ENCODE data around the gene HCN3. TPM values are rescaled to one million over a fixed set of nuclear protein-coding genes. Genes with fewer than 3 reads are reported as not detected.

HCN3 gene
- total and polyA plus RNA-seq, 2 donors (not counting 1 experiment from before 2014, with no cell fraction given): 6.2 to 9.2 TPM

DNA sequence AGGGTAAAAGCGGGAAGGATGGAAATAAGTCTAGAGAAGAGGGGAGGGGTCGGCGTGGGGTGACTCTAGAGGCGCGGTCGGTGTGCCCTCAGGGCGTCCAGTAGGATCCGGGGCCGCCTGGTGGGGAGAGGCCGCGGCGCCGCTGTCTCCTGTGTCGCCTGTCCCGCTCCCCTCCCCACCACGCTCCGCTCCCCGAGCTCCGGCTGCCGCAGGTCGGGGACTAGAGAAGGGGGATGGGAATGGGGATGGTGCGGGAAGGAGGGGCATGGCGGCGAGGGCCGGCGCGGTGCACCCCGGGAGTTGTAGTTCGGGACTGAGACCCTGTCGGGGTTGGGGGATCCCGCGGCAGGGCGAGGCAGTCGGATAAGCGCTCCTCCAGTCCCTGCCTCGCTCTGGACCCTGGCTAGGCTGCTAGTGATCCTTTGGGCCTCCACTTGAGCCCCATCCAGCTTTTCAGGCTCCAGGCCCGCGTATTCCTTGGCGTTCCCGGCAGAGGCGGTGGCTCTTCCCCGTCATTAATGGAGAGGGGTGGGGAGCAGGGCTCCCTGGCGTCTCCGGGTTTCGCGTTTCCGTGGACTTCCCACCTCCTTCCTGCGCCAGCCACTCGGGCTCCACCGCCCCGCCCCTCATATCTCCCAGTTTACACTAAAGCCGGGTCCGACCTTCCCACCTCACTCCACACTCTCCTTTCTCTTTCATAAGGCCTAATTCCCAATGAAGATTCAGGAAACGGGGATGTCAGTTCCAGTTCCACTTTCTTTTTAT lies 21.8 kb upstream of the HCN3 start, which contains the start of gene ENTREP3:
ENTREP3 (minus strand) TSS at position 241 of the 765 bp plus-strand sequence. CDS start 606 bp downstream, outside the sequence.
- Histone ChIP-seq H3K27me3 (replicated peaks in 1 of 4; ENCODE audit: control extremely low read depth in 1 of 4, control insufficient read depth in 3 of 4, insufficient read depth in 4 of 4, low read length in 3 of 4) (no peaks in the 10 kb centered on the region), H2AFZ (ENCODE audit: insufficient read depth, low read depth, low read length, poor library complexity, severe bottlenecking) (peak within 1 kb of the TSS; percentile 93), H3K36me3 (replicated peaks in 1 of 2; ENCODE audit: control extremely low read depth in 1 of 2, control insufficient read depth in 1 of 2, extremely low read depth in 1 of 2, insufficient read depth in 2 of 2, low read length in 1 of 2) (peaks cover 0 to 26% of the 10 kb centered on the region in 2 experiments), H3K27ac (ENCODE audit: low read length in 2 of 2) (peak within 1 kb of the TSS; percentile 1 to 32), H3K79me2 (ENCODE audit: control insufficient read depth, insufficient read depth, low read length) (peaks cover 3% of the 10 kb centered on the region), H3K9me3 (ENCODE audit: control extremely low read depth in 1 of 3, control insufficient read depth in 2 of 3, insufficient read depth in 1 of 3, low read length in 2 of 3) (peaks cover 0 to 3% (median 0%) of the 10 kb centered on the region in 3 donors), H3K4me1 (ENCODE audit: control insufficient read depth in 2 of 2, insufficient read depth in 2 of 2, low read length in 2 of 2) (peaks cover 18 to 29% of the 10 kb centered on the region in 2 donors), H3K4me2 (replicated peaks; ENCODE audit: low read depth, low read length, poor library complexity, severe bottlenecking) (peak within 1 kb of the TSS; percentile 97), H3K9ac (ENCODE audit: low read length) (peak within 1 kb of the TSS; percentile 80), H3K4me3 (ENCODE audit: control extremely low read depth in 1 of 5, extremely low read depth in 1 of 5, insufficient read depth in 1 of 5, low read depth in 2 of 5, low read length in 4 of 5) (peak within 1 kb of the TSS; percentile 25 to 87 (median 79)), H4K20me1 (ENCODE audit: control insufficient read depth, insufficient read depth, low read length, poor library complexity, severe bottlenecking) (peaks cover 3% of the 10 kb centered on the region)
- H3K4me3 Mint-ChIP-seq: peak within 1 kb of the TSS; percentile 90
- 10% methylated on average over 39 of the region's 54 CpGs for WGBS (ENCODE audit: insufficient coverage)
- intact Hi-C loops (cut with micrococcal nuclease): no loop called here
- no peaks in the 10 kb centered on the region for H3K27me3 Mint-ChIP-seq
- H3K27ac Mint-ChIP-seq: peak within 1 kb of the TSS; percentile 81
- POLR2A ChIA-PET: interaction anchor here (1.0 to 1.5 kb wide), 2 partner anchors 11 to 18 kb away, joined by 3 to 12 read pairs; partner anchors contain the start of gene CLK2
- H3K4me1 Mint-ChIP-seq: peaks cover 45% of the 10 kb centered on the region
- TF ChIP-seq EZH2 (IDR thresholded peaks at IDR 0.05; ENCODE audit: borderline replicate concordance, insufficient read depth, low read depth, low read length, poor library complexity, severe bottlenecking): no peak
- TF ChIP-seq, protein P1, sequence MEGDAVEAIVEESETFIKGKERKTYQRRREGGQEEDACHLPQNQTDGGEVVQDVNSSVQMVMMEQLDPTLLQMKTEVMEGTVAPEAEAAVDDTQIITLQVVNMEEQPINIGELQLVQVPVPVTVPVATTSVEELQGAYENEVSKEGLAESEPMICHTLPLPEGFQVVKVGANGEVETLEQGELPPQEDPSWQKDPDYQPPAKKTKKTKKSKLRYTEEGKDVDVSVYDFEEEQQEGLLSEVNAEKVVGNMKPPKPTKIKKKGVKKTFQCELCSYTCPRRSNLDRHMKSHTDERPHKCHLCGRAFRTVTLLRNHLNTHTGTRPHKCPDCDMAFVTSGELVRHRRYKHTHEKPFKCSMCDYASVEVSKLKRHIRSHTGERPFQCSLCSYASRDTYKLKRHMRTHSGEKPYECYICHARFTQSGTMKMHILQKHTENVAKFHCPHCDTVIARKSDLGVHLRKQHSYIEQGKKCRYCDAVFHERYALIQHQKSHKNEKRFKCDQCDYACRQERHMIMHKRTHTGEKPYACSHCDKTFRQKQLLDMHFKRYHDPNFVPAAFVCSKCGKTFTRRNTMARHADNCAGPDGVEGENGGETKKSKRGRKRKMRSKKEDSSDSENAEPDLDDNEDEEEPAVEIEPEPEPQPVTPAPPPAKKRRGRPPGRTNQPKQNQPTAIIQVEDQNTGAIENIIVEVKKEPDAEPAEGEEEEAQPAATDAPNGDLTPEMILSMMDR (IDR thresholded peaks at IDR 0.05): no peak
- peak; percentile 60 for ATAC-seq (ENCODE audit: low read depth)
- CTCF ChIA-PET: interaction anchor here (0.8 to 1.2 kb wide), 2 partner anchors 51 to 68 kb away, joined by 3 to 5 read pairs; no protein-coding TSS in a partner anchor
- DNase-seq: peak; percentile 81
- H3K9me3 Mint-ChIP-seq (ENCODE audit: insufficient read depth): no peaks in the 10 kb centered on the region
